GM19328 (cell line): ENCODE data around the gene SERINC2.

Experiments
- ATAC-seq: cut with Tn5 transposase; IDR thresholded peaks from one replicate; pipeline ENCODE4 v1.9.1; 2021; ENCODE audit warnings: mild to moderate bottlenecking, moderate library complexity; ENCODE audit not compliant: unreplicated experiment

The SERINC2 gene

GRCh38 chr1:31432592-31433395, 19.8 kb downstream of the SERINC2 start:
- ATAC-seq, result no peak

- ATAC-seq, result no peak
Measured at GRCh38 chr1:31433396-31433930, 20.4 kb downstream of the SERINC2 start.

DNA sequence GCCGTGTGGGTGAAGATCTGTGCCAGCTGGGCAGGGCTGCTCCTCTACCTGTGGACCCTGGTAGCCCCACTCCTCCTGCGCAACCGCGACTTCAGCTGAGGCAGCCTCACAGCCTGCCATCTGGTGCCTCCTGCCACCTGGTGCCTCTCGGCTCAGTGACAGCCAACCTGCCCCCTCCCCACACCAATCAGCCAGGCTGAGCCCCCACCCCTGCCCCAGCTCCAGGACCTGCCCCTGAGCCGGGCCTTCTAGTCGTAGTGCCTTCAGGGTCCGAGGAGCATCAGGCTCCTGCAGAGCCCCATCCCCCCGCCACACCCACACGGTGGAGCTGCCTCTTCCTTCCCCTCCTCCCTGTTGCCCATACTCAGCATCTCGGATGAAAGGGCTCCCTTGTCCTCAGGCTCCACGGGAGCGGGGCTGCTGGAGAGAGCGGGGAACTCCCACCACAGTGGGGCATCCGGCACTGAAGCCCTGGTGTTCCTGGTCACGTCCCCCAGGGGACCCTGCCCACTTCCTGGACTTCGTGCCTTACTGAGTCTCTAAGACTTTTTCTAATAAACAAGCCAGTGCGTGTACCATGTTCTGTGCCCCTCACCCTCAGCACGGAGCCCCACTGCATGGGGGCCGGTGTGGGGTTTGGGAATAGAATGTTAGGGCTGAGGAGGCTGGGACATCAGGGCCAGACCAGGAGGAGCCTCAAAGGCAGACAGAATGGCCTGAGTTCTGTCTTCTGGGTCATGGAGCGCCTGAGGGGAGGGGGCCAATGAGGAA, 21.3 kb downstream of the SERINC2 start:
- no peak for ATAC-seq

GRCh38 chr1:31434979-31435378, 22.0 kb downstream of the SERINC2 start:
- ATAC-seq, result no peak

GRCh38 chr1:31435471-31436409, 22.7 kb downstream of the SERINC2 start:
- no peak for ATAC-seq

DNA sequence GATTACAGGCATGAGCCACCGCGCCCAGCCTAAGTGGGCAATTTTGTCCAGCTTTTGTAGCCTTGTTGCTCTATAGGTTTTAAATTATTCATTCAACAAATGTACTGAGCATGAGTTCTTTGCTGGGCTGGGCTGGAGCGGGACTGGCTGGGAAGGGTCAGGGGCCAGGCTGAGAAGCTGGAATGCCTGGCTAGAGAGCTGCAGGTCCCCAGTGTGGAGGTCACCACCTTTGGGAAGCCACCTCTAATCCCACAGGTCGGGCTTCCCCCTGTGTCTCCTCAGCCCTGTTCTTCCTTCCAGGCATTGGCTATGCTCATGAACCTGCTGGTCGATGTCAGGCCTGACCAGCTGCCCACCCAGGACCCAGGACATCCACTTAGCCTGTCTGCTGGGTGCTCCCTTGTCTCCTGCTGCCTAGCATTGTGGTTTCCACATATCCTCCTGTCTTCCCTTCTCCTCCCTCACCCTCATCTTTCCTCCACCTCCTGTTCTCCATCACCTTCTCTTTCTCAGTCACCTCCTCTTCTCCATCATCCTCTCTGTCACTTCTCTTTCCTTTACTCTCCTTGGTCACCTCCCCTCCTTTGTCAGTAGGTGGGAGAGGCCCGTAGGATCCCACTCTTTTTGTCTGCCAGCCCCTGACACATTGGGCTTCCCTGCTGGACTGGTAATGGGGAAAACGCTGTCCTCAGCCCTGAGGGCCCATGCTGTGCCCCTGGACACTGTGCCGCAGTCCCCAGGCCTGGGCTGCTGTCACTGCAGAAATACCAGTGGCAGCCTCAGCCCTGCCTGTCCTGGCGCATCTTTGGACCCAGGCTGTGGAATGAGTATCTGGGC, 23.8 kb downstream of the SERINC2 start:
- no peak for ATAC-seq

GRCh38 chr1:31437433-31438037, 24.5 kb downstream of the SERINC2 start:
- no peak for ATAC-seq

- no peak for ATAC-seq
Measured at GRCh38 chr1:31439276-31439675, 26.3 kb downstream of the SERINC2 start.

DNA sequence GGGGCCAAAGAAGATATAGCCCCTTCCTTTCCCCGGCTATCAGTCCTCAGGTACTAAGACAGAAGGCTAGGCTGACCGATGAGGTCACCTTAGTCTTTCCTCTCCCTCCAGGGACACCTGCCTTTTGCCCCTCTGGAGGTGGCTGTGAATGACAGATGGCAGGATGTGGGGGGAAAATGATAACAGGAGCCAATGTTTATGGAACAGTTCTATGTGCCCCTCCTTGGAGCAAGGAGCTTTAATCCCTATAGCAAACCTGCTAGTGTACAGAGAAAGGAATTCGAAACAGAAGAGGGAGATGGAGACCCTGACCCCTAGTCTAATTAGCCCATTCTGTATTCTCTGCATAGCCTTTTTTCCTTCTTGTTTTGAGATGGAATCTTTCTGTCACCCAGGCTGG, 28.1 kb downstream of the SERINC2 start:
- ATAC-seq, result no peak

DNA sequence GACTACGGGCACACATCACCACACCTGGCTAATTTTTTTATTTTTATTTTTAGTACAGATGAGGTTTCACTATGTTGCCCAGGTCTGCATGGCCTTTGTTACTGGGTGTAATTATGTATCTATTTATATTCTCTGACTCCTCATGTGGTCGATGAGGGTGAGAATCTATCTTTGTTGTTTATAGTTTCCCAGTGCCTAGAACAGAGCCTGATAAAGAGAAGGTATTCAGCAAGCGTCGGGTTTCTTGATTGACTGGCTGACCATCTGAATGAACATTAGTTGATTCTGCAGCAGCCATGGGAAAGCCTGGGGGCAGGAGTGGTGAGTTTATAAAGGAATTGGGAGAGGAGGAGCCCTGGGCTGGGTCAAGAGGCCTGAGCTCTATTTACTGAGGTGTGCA, 28.5 kb downstream of the SERINC2 start:
- ATAC-seq, result no peak

GRCh38 chr1:31441970-31442647, 29.1 kb downstream of the SERINC2 start:
- ATAC-seq, result no peak

GRCh38 chr1:31442648-31442994, 29.6 kb downstream of the SERINC2 start:
- ATAC-seq, result no peak

DNA sequence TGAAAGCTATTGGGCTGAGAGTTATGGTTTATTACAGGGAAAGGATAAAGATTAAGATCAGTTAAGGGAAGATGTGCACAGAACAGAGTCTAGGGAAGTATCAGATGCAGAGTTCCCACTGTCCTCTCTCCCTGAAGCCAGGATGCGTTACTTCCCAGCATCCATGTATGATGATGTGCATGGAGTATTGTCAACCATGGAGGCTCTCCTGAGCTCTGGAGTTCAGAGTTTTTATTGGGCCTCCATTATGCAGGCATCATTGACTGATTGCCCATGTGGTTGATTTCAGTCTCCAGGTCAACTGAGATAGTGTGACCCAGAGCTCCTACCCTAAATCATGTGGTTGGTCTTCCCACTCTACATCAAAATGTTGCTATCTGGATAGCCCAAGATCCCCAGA, 30.7 kb downstream of the SERINC2 start:
- ATAC-seq, result no peak

DNA sequence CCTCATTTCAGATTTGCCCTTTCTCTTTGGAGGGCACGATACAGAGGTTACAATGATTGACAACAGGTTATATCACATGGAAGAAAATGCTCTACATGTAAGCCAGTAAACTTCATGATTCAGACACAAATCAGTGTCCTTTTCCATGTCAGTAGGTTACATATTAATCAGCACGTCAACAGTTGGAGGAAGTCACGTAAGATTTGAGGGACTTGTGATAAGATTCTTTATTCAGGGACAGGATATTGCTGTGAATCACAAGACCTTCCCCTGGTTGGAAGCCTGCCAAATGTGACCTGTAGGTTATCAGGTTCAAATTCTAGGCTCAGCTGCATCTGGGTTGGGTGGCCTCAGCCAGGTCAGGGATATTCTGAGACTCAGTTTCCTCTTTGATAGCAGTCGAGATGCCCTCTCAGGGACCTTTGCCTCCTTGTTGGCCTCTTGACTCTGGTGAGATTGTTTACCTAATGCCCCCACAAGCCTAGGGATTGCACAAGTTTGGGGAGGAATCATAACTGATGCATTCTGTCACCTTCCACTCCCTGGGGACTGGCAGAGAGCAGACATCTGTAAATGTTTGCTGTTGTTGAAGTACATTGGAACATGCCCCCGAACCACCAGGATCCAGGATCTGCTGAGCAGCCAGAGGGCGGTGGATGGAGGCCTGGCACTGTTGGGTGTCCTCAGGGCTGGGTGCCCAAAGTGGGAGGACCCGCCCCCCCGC, 31.9 kb downstream of the SERINC2 start:
- no peak for ATAC-seq

DNA sequence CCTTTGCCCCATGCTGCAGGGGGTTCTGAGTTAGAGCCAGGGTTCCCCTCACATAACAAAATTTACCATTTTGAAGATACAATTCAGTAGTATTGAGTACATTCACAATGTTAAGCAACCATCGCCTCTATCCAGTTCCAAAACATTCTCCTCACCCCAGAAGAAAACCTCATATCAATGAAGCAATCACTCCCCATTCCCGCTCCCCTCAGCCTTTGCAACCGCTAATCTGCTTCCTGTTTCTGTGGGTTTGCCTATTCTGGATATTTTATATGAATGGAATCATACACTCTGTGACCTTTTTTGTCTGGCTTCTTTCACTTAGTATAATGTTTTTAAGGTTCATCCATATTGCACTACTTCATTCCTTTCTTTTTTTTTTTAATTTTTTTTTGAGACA, 32.9 kb downstream of the SERINC2 start:
- ATAC-seq, result no peak

GRCh38 chr1:31447210-31447609, 34.2 kb downstream of the SERINC2 start:
- ATAC-seq, result no peak

- no peak for ATAC-seq
Measured at GRCh38 chr1:31453384-31454079, 40.5 kb downstream of the SERINC2 start.
